Small intestine (tissue), 7 donors: ENCODE data around the gene MAP4K5. TPM values are rescaled to one million over a fixed set of nuclear protein-coding genes. Genes with fewer than 3 reads are reported as not detected.

ENCODE experiments used
- DNase-seq, 2 donors: peaks; one replicate each; pipeline versions ENCODE4 v3.0.0 to v3.0.0-alpha.2; 2013
- FAIRE-seq: peaks from 2 replicates; lab custom pipeline; 2012; peaks lifted over from hg19 to GRCh38; lab: Jason Lieb, UNC
- H3K27ac ChIP-seq, 3 donors: one replicate each; pipeline ENCODE4 v1.5.1; 2013; ENCODE audit warnings: low read length in 2 of 3, mild to moderate bottlenecking in 2 of 3, control low read depth in 1 of 3, inconsistent platforms in 1 of 3, low read depth in 1 of 3, moderate library complexity in 1 of 3
- H3K27me3 ChIP-seq, 3 donors: one replicate each; pipeline ENCODE4 v1.6.1; 2013; ENCODE audit warnings: low read length in 3 of 3, inconsistent platforms in 1 of 3; ENCODE audit not compliant: control insufficient read depth in 3 of 3, insufficient read depth in 3 of 3
- H3K36me3 ChIP-seq, 3 donors: one replicate each; pipeline ENCODE4 v1.6.1; 2013; ENCODE audit warnings: low read length in 3 of 3, inconsistent platforms in 1 of 3, low read depth in 1 of 3, mild to moderate bottlenecking in 1 of 3, moderate library complexity in 1 of 3; ENCODE audit not compliant: control insufficient read depth in 3 of 3, insufficient read depth in 2 of 3
- H3K4me1 ChIP-seq, 3 donors: one replicate each; pipeline ENCODE4 v1.6.1; 2013; ENCODE audit warnings: low read length in 2 of 3, inconsistent platforms in 1 of 3, low read depth in 1 of 3, mild to moderate bottlenecking in 1 of 3, moderate library complexity in 1 of 3; ENCODE audit not compliant: control insufficient read depth in 3 of 3, insufficient read depth in 2 of 3
- H3K4me3 ChIP-seq, 3 donors: one replicate each; pipeline ENCODE4 v1.5.1; 2013; ENCODE audit warnings: low read length in 3 of 3, control low read depth in 1 of 3, inconsistent platforms in 1 of 3, low read depth in 1 of 3, mild to moderate bottlenecking in 1 of 3, moderate library complexity in 1 of 3
- H3K9me3 ChIP-seq, 2 donors: one replicate each; pipeline ENCODE4 v1.6.1; 2013; ENCODE audit warnings: low read depth in 1 of 2, low read length in 1 of 2; ENCODE audit not compliant: control insufficient read depth in 2 of 2, insufficient read depth in 1 of 2
- WGBS, 3 donors: extraction: QIAGEN DNeasy Blood & Tissue Kit; methylation state at CpG; one replicate each; pipeline ENCODE4 v1.1.7; 2013; 5-methylcytosine and 5-hydroxymethylcytosine counted together
- polyA plus RNA-seq, 4 donors: library from polyadenylated mRNA; stranded (reverse) in 3 of 4; unstranded in 1 of 4; fragments of 200-250 nt in 3 of 4; fragments of 120-200 nt in 1 of 4; gene quantifications; one replicate each; pipeline versions ENCODE4 v1.2.1 to v1.2.3, GENCODE V29; 2013
- donor health status: healthy with polysubstance abuse.
- donor health status: control.
- donor health status: control.
- donor health status: Bipolar disorder and iron deficiency.
- donor health status: healthy.

The MAP4K5 gene
- polyA plus RNA-seq, 4 donors, result 11.1 to 28.9 (median 15.0) TPM

DNA sequence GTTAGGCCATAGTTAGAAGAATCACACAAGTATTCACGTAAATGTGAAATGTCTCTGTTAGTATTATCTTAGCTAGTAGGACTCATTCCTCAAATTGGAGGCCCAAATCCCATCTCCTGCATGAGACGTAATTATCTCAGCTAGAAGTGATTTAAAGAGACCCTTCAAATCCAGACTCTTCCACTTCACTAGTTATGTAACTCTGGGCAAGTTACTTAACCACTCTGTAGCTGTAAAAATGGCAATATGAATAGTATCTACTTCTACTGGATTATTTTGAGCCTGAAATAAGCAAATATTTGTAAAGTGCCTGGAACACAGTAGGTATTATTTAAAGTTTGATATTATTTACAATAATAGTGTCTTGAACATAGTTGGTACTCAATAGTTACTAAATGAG is 107.3 kb downstream of the MAP4K5 start:
- H3K4me3 ChIP-seq, result no peak overlapping the region
- FAIRE-seq (no peak), DNase-seq (no peak)
- H3K27ac ChIP-seq, result no peak overlapping the region
- 90 to 97% (median 96%) methylated on average over 2 of the region's 2 CpGs for WGBS, 3 donors
- no peaks in the 10 kb centered on the region for H3K27me3 ChIP-seq
- H3K36me3 ChIP-seq, result peaks cover 4 to 19% (median 12%) of the 10 kb centered on the region in 3 donors
- no peaks in the 10 kb centered on the region for H3K4me1 ChIP-seq
- H3K9me3 ChIP-seq, result no peaks in the 10 kb centered on the region

DNA sequence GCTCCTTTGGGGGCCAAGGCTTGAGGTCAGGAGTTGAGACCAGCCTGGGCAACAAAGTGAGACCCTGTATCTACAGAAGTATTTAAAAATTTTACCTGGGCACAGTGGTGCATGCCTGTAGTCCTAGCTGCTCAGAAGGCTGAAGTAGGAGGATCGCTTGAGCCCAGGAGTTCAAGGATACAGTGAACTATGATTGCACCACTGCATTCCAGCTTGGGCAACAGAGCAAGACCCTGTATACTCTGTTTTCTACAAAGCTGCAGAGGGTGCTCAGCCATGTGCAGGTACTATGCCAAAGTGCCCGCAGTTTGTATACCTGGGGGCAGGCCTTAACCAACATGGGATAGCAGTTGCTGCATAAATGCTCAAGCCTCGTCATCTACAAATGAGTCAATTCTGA is 108.8 kb downstream of the MAP4K5 start:
- peaks cover 4 to 20% (median 12%) of the 10 kb centered on the region in 3 donors for H3K36me3 ChIP-seq
- no peak for DNase-seq
- no peaks in the 10 kb centered on the region for H3K27me3 ChIP-seq
- no peaks in the 10 kb centered on the region for H3K4me1 ChIP-seq
- FAIRE-seq, result no peak
- H3K4me3 ChIP-seq, result no peak overlapping the region
- H3K9me3 ChIP-seq, result no peaks in the 10 kb centered on the region
- H3K27ac ChIP-seq, result no peak overlapping the region
- WGBS, 3 donors, result 96 to 98% (median 97%) methylated on average over 3 of the region's 3 CpGs

DNA sequence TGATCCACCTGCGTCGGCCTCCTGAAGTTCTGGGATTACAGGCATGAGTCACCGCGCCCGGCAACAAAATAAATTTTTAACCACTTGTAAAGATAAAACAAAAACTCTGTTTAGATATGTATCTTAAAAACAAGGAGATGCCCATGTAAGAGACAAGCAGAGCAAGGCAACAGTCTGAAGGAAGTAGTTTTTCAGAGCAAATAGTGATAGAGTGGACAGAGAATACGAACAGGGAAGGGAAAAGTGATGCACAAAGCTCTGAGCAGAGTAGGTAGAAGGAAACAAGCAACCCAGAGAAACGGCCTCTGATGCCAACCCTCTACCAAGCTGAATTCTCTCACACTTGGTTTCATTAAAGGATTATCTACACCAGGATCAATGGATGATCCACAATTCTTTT is 110.9 kb downstream of the MAP4K5 start:
- peaks cover 4 to 23% (median 17%) of the 10 kb centered on the region in 3 donors for H3K36me3 ChIP-seq

DNA sequence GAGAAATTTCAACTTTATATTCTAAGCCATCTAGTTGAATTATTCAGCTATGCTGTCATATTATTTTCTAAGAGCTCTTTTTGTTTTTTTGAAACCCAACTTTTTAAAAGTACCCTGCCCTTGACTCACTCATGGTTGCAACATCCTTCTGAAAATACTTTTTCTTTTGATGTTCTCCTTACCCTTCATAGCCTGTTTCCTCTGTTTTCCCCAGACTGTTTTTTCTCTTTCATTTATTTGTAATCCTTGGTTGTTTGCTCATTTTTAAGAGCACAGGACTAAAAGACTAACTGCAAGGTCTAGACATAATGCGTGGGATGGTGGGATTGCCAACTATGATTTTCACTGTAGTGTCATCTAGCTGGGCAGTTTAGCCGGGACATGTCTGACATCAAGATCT is 114.5 kb downstream of the MAP4K5 start:
- 95 to 100% (median 98%) methylated on average over 2 of the region's 2 CpGs for WGBS, 3 donors
- DNase-seq, result no peak
- no peak for FAIRE-seq

More for the DNA sequence above, 110.9 kb downstream of the MAP4K5 start:
- FAIRE-seq, result no peak
- 86 to 88% (median 88%) methylated on average over 7 of the region's 7 CpGs for WGBS, 3 donors
- Histone ChIP-seq H3K4me3 (no peak overlapping the region), H3K9me3 (no peaks in the 10 kb centered on the region), H3K27ac (no peak overlapping the region), H3K27me3 (no peaks in the 10 kb centered on the region), H3K4me1 (no peaks in the 10 kb centered on the region)
- no peak for DNase-seq

DNA sequence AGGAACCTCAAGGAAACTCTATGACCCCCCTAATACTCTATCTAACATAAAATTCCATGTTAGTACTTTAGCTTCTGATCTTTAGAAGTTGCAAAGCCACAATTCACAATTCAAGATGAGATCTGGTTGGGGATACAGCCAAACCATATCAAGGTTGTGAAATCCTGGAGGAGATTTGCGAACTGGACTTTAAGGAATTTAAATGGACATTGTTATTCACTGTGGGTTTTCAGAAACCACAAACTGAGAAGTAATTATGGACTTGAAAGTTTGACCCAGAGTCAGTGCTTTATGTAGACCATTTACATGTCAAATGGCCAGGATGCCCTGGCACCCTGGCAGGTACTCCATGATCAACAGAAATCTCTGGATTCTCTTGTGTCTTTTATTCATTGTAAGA is 121.4 kb downstream of the MAP4K5 start:
- no peaks in the 10 kb centered on the region for H3K9me3 ChIP-seq
- no peaks in the 10 kb centered on the region for H3K4me1 ChIP-seq
- no peaks in the 10 kb centered on the region for H3K36me3 ChIP-seq
- no peak overlapping the region for H3K27ac ChIP-seq
- no peaks in the 10 kb centered on the region for H3K27me3 ChIP-seq
- 70 to 93% (median 85%) methylated on average over 1 of the region's 1 CpG for WGBS, 3 donors
- H3K4me3 ChIP-seq, result no peak overlapping the region
- FAIRE-seq (no peak), DNase-seq (no peak)

More for the DNA sequence above, 114.5 kb downstream of the MAP4K5 start:
- no peak overlapping the region for H3K27ac ChIP-seq
- no peaks in the 10 kb centered on the region for H3K9me3 ChIP-seq
- H3K27me3 ChIP-seq, result no peaks in the 10 kb centered on the region
- H3K4me1 ChIP-seq, result no peaks in the 10 kb centered on the region
- peaks cover 0 to 16% (median 15%) of the 10 kb centered on the region in 3 donors for H3K36me3 ChIP-seq
- no peak overlapping the region for H3K4me3 ChIP-seq

DNA sequence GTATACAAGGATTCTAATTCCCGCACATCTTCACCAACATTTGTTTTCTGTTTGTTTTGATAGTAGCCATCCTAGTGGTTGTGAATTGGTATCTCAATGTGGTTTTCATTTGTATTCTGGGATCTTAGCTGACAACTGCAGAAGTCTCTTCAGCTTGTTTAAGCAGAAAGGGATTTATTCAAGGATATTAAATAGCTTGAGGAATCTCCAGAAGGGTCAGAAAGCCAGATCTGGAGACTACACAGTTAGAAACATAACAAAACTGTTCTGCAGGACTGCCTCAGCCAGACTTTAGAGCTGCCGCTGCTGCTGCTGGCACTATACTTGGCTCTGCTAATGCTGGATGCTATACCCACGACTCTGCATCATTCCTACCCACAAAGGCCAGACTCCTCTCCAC is 122.3 kb downstream of the MAP4K5 start:
- Histone ChIP-seq H3K4me3 (no peak overlapping the region), H3K9me3 (no peaks in the 10 kb centered on the region), H3K27ac (no peak overlapping the region), H3K36me3 (no peaks in the 10 kb centered on the region), H3K4me1 (no peaks in the 10 kb centered on the region), H3K27me3 (no peaks in the 10 kb centered on the region)
- DNase-seq (no peak), FAIRE-seq (no peak)
- 76 to 92% (median 91%) methylated on average over 3 of the region's 3 CpGs for WGBS, 3 donors

DNA sequence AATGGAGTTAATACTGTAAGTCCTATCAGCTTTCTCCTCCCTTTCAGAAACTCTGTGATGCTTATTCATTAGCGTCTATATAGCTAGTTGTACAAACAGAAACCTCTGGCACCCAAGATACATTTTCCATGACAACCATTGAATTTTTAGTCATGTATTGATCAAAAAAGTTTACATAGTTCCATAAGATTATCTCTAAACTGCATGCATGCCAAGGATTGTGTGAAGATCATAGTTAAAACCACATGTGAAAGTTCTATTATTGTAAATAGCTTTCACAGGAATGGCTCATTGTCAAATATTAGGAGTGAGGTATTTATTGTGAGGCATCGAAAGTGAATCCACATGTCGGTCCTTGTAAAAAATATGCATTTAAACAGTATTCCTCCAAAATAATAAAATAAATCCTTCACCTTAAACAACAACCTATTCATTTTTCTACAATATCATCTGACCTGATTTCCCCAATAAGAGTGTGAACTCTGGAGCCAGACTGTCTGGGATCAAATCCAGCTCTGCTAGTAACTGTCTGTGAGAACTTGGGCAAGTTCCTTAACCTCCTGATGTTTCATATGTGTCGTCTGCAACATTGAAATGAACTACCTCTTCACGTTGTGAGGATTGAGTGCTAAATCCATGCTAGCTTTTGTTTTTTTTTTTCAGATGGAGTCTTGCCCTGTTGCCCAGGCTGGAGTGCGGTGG is 125.1 kb downstream of the MAP4K5 start:
- FAIRE-seq, result no peak
- no peaks in the 10 kb centered on the region for H3K27me3 ChIP-seq
- no peak overlapping the region for H3K27ac ChIP-seq
- 78 to 89% (median 87%) methylated on average over 6 of the region's 6 CpGs for WGBS, 3 donors
- H3K4me1 ChIP-seq, result no peaks in the 10 kb centered on the region
- H3K9me3 ChIP-seq, result no peaks in the 10 kb centered on the region
- H3K36me3 ChIP-seq, result no peaks in the 10 kb centered on the region
- no peak overlapping the region for H3K4me3 ChIP-seq
- no peak for DNase-seq

DNA sequence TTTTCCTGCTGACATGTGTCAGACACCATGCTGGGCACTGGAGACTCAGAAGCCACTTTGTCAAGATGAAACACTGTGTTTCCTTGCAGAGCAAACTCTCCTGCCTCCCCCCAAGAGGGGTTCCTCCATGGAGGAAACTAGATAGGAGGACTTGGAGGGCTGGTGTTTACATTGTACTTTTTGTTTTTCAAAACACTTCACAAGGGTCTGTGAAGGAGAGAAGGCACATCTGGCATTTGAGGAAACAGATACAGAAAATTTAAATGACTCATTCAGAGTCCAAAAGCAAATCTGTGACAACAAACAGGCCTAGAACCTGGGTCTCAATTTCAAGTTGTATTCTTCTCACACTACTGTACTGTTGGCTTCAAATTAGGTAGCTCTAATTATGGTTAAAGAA is 128.9 kb downstream of the MAP4K5 start:
- H3K9me3 ChIP-seq, result no peaks in the 10 kb centered on the region
- H3K4me1 ChIP-seq, result peaks cover 0 to 4% (median 3%) of the 10 kb centered on the region in 3 donors
- no peaks in the 10 kb centered on the region for H3K36me3 ChIP-seq
- no peak for DNase-seq
- H3K27me3 ChIP-seq, result no peaks in the 10 kb centered on the region
- no peak overlapping the region for H3K4me3 ChIP-seq
- H3K27ac ChIP-seq, result no peak overlapping the region
- FAIRE-seq, result no peak

DNA sequence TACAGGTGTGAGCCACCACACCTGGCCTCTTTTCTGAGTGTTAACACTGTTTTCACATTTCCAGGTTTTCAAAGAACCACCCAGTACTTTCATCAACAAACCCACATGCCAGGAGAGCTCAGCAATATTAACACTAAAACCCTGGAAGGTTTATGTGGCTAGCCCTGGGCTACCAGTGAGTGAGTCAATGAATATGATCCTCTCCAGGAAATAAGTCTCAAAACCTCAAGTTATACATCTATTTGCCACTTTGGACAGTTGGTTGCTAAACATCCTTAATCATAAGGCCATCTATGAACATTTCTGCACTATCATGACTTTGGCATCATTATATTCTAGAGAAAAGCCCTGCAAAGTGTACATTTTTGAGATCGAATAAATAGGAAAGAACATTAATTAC is 129.4 kb downstream of the MAP4K5 start:
- 64 to 91% (median 87%) methylated on average over 1 of the region's 1 CpG for WGBS, 3 donors
- H3K4me3 ChIP-seq, result no peak overlapping the region
- H3K9me3 ChIP-seq, result no peaks in the 10 kb centered on the region
- no peak overlapping the region for H3K27ac ChIP-seq
- DNase-seq (no peak), FAIRE-seq (no peak)
- peaks cover 0 to 4% (median 3%) of the 10 kb centered on the region in 3 donors for H3K4me1 ChIP-seq
- no peaks in the 10 kb centered on the region for H3K27me3 ChIP-seq
- no peaks in the 10 kb centered on the region for H3K36me3 ChIP-seq
